Tibial nerve (tissue), 4 donors: ENCODE results near the gene HBP1.
"Not testable (repeated sequence)": the region's sequence is repeated elsewhere in the genome, so short reads cannot be mapped to it uniquely, and the experiment has no call there.

ENCODE experiments used
- EP300 ChIP-seq, 2 donors: sonication (generic); formaldehyde crosslinking; IDR thresholded peaks; one replicate each; pipeline ENCODE4 v1.6.1; 2017; ENCODE audit warnings: antibody characterized with exemption in 2 of 2, mild to moderate bottlenecking in 1 of 2
- POLR2A ChIP-seq, 2 donors: fragments of 450-650 bp; IDR thresholded peaks; one replicate each; pipeline ENCODE4 v1.6.1; 2017; ENCODE audit warnings: antibody characterized with exemption in 2 of 2, mild to moderate bottlenecking in 2 of 2, moderate library complexity in 2 of 2
- TF ChIP-seq, protein P1 (sequence below), 5 experiments: fragments of 200-600 bp in 3 of 5; fragments of 450-650 bp in 2 of 5; sonication (generic) in 3 of 5; IDR thresholded peaks; one replicate each; pipeline ENCODE4 v1.5.1; 2016 to 2019; ENCODE audit warnings: antibody characterized with exemption in 5 of 5, mild to moderate bottlenecking in 3 of 5, moderate library complexity in 2 of 5

- TF ChIP-seq, protein P1, sequence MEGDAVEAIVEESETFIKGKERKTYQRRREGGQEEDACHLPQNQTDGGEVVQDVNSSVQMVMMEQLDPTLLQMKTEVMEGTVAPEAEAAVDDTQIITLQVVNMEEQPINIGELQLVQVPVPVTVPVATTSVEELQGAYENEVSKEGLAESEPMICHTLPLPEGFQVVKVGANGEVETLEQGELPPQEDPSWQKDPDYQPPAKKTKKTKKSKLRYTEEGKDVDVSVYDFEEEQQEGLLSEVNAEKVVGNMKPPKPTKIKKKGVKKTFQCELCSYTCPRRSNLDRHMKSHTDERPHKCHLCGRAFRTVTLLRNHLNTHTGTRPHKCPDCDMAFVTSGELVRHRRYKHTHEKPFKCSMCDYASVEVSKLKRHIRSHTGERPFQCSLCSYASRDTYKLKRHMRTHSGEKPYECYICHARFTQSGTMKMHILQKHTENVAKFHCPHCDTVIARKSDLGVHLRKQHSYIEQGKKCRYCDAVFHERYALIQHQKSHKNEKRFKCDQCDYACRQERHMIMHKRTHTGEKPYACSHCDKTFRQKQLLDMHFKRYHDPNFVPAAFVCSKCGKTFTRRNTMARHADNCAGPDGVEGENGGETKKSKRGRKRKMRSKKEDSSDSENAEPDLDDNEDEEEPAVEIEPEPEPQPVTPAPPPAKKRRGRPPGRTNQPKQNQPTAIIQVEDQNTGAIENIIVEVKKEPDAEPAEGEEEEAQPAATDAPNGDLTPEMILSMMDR (IDR thresholded peaks at IDR 0.05) = not testable (repeated sequence)
- not testable (repeated sequence) for TF ChIP-seq EP300, POLR2A (IDR thresholded peaks at IDR 0.05)
These were observed 24.9 kb upstream of the HBP1 start for GRCh38 chr7:107143875-107144274.
